ENCODE data around the gene SOHLH2. TPM values are rescaled to one million over a fixed set of nuclear protein-coding genes. Genes with fewer than 3 reads are reported as not detected.

Gene SOHLH2
- total and polyA plus RNA-seq, 4 donors = 0.84 TPM; not detected in 3

Other genes with a start within 250 kb of the SOHLH2 start
- gene DCLK1, start 83.2 kb downstream of the SOHLH2 start, total RNA-seq = under 1 TPM; 0.33 to 0.56 TPM
- under 1 TPM; 0.04 to 0.06 TPM for gene DCLK1, start 83.2 kb downstream of the SOHLH2 start, polyA plus RNA-seq
- 1 to 10 TPM in 1 of 2 donors, not detected in 1; 2.1 TPM for gene CCDC169, start 83.3 kb upstream of the SOHLH2 start, total RNA-seq
- gene CCDC169, start 83.3 kb upstream of the SOHLH2 start, polyA plus RNA-seq = not detected
- gene SPART, start 131.8 kb upstream of the SOHLH2 start, total RNA-seq = 10 to 100 TPM; 14.9 to 15.3 TPM
- 1 to 10 TPM; 6.9 to 7.2 TPM for gene SPART, start 131.8 kb upstream of the SOHLH2 start, polyA plus RNA-seq
- gene CCNA1, start 217.9 kb upstream of the SOHLH2 start, total RNA-seq = under 1 TPM; 0.08 to 0.09 TPM
- not detected for gene CCNA1, start 217.9 kb upstream of the SOHLH2 start, polyA plus RNA-seq

Data from liver (tissue), 4 donors.